ENCODE data around the gene GALNT2. TPM values are rescaled to one million over a fixed set of nuclear protein-coding genes. Genes with fewer than 3 reads are reported as not detected.
A peak's percentile ranks its signal among the peaks of the same experiment; 100 is the strongest.

The GALNT2 gene
- total RNA-seq, 5 donors from 2014 or later (not counting 1 experiment from before 2014, with no cell fraction given): 22.2 to 29.7 (median 23.5) TPM

- H3K4me1 Mint-ChIP-seq: peaks cover 56 to 67% (median 64%) of the 10 kb centered on the region in 3 donors
Measured at GRCh38 chr1:230148126-230148652, 81.2 kb downstream of the GALNT2 start.

GRCh38 chr1:230148768-230149469, 81.9 kb downstream of the GALNT2 start:
- ChIA-PET CTCF (no interaction called here), POLR2A (no interaction called here)
- Mint-ChIP-seq H3K4me3 (no peak overlapping the region), H3K36me3 (peaks cover 3% of the 10 kb centered on the region), H3K27me3 (no peaks in the 10 kb centered on the region), H3K27ac (no peak overlapping the region), H3K9me3 (no peaks in the 10 kb centered on the region), H3K4me1 (peaks cover 53 to 62% (median 60%) of the 10 kb centered on the region in 3 donors)
- Histone ChIP-seq H3K4me3 (ENCODE audit: control insufficient read depth in 1 of 2, extremely low read depth in 1 of 2, low read length in 1 of 2) (no peak overlapping the region), H3K36me3 (ENCODE audit: control insufficient read depth in 2 of 2, extremely low read depth in 1 of 2, insufficient read depth in 1 of 2, low read length in 1 of 2) (no peaks in the 10 kb centered on the region), H3K27ac (ENCODE audit: low read length) (no peak overlapping the region), H3K9me3 (no peaks in the 10 kb centered on the region), H3K4me1 (ENCODE audit: control insufficient read depth in 1 of 2, extremely low read depth in 1 of 2, insufficient read depth in 2 of 2, low read length in 2 of 2) (peaks cover 2 to 22% of the 10 kb centered on the region in 2 experiments), H3K27me3 (replicated peaks in 1 of 2; ENCODE audit: control insufficient read depth in 2 of 2, extremely low read depth in 1 of 2, insufficient read depth in 2 of 2, low read length in 1 of 2) (no peaks in the 10 kb centered on the region)
- ATAC-seq (replicated peaks in 1 of 4) (no peak), DNase-seq (no peak)
- WGBS (ENCODE audit: insufficient coverage): 93% methylated on average over 10 of the region's 11 CpGs

More at GRCh38 chr1:230148126-230148652, 81.2 kb downstream of the GALNT2 start:
- H3K4me3 ChIP-seq (ENCODE audit: control insufficient read depth in 1 of 2, extremely low read depth in 1 of 2, low read length in 1 of 2): no peak overlapping the region
- H3K36me3 ChIP-seq (ENCODE audit: control insufficient read depth in 2 of 2, extremely low read depth in 1 of 2, insufficient read depth in 1 of 2, low read length in 1 of 2): no peaks in the 10 kb centered on the region
- Mint-ChIP-seq H3K27me3 (no peaks in the 10 kb centered on the region), H3K27ac (no peak overlapping the region), H3K4me3 (no peak overlapping the region), H3K9me3 (no peaks in the 10 kb centered on the region), H3K36me3 (peaks cover 3% of the 10 kb centered on the region)
- DNase-seq (no peak), ATAC-seq (replicated peaks in 1 of 4) (no peak)
- ChIA-PET CTCF (no interaction called here), POLR2A (no interaction called here)
- WGBS (ENCODE audit: insufficient coverage): 91% methylated on average over 11 of the region's 15 CpGs
- H3K27ac ChIP-seq (ENCODE audit: low read length): no peak overlapping the region
- no peaks in the 10 kb centered on the region for H3K9me3 ChIP-seq
- H3K4me1 ChIP-seq (ENCODE audit: control insufficient read depth in 1 of 2, extremely low read depth in 1 of 2, insufficient read depth in 2 of 2, low read length in 2 of 2): peaks cover 2 to 22% of the 10 kb centered on the region in 2 experiments
- H3K27me3 ChIP-seq (replicated peaks in 1 of 2; ENCODE audit: control insufficient read depth in 2 of 2, extremely low read depth in 1 of 2, insufficient read depth in 2 of 2, low read length in 1 of 2): no peaks in the 10 kb centered on the region

GRCh38 chr1:230149751-230150584, 82.9 kb downstream of the GALNT2 start:
- Mint-ChIP-seq H3K27ac (peak overlapping the region in 1 of 2 donors; percentile 64), H3K9me3 (no peaks in the 10 kb centered on the region), H3K4me1 (peaks cover 46 to 55% (median 52%) of the 10 kb centered on the region in 3 donors), H3K4me3 (peak overlapping the region in 2 of 3 donors; percentile 17 to 52), H3K36me3 (peaks cover 3% of the 10 kb centered on the region), H3K27me3 (no peaks in the 10 kb centered on the region)
- peak in 2 of 35 experiments; percentile 10 to 34 for DNase-seq
- POLR2A ChIA-PET: no interaction called here
- ATAC-seq (replicated peaks in 1 of 4): peak in 3 of 4 experiments; percentile 34 to 54 (median 53)
- H3K4me3 ChIP-seq (ENCODE audit: control insufficient read depth in 1 of 2, extremely low read depth in 1 of 2, low read length in 1 of 2): no peak overlapping the region
- no peaks in the 10 kb centered on the region for H3K9me3 ChIP-seq
- H3K27me3 ChIP-seq (replicated peaks in 1 of 2; ENCODE audit: control insufficient read depth in 2 of 2, extremely low read depth in 1 of 2, insufficient read depth in 2 of 2, low read length in 1 of 2): no peaks in the 10 kb centered on the region
- CTCF ChIA-PET: no interaction called here
- no peak overlapping the region for H3K27ac ChIP-seq (ENCODE audit: low read length)
- H3K36me3 ChIP-seq (ENCODE audit: control insufficient read depth in 2 of 2, extremely low read depth in 1 of 2, insufficient read depth in 1 of 2, low read length in 1 of 2): no peaks in the 10 kb centered on the region
- peaks cover 2 to 20% of the 10 kb centered on the region in 2 experiments for H3K4me1 ChIP-seq (ENCODE audit: control insufficient read depth in 1 of 2, extremely low read depth in 1 of 2, insufficient read depth in 2 of 2, low read length in 2 of 2)
- WGBS (ENCODE audit: insufficient coverage): 60% methylated on average over 8 of the region's 15 CpGs

- Histone ChIP-seq H3K9me3 (no peaks in the 10 kb centered on the region), H3K4me3 (ENCODE audit: control insufficient read depth in 1 of 2, extremely low read depth in 1 of 2, low read length in 1 of 2) (no peak overlapping the region), H3K4me1 (ENCODE audit: control insufficient read depth in 1 of 2, extremely low read depth in 1 of 2, insufficient read depth in 2 of 2, low read length in 2 of 2) (peaks cover 2 to 18% of the 10 kb centered on the region in 2 experiments), H3K27ac (ENCODE audit: low read length) (no peak overlapping the region), H3K27me3 (replicated peaks in 1 of 2; ENCODE audit: control insufficient read depth in 2 of 2, extremely low read depth in 1 of 2, insufficient read depth in 2 of 2, low read length in 1 of 2) (no peaks in the 10 kb centered on the region), H3K36me3 (ENCODE audit: control insufficient read depth in 2 of 2, extremely low read depth in 1 of 2, insufficient read depth in 1 of 2, low read length in 1 of 2) (no peaks in the 10 kb centered on the region)
- no peaks in the 10 kb centered on the region for H3K9me3 Mint-ChIP-seq
- H3K4me3 Mint-ChIP-seq: peak overlapping the region in 1 of 3 donors; percentile 52
- no peaks in the 10 kb centered on the region for H3K27me3 Mint-ChIP-seq
- H3K36me3 Mint-ChIP-seq: peaks cover 3% of the 10 kb centered on the region
- DNase-seq (no peak), ATAC-seq (replicated peaks in 1 of 4) (no peak)
- CTCF ChIA-PET: no interaction called here
- WGBS (ENCODE audit: insufficient coverage): 80% methylated on average over 3 of the region's 7 CpGs
- POLR2A ChIA-PET: no interaction called here
- H3K4me1 Mint-ChIP-seq: peaks cover 46 to 53% (median 48%) of the 10 kb centered on the region in 3 donors
- peak overlapping the region in 1 of 2 donors; percentile 64 for H3K27ac Mint-ChIP-seq
Measured at GRCh38 chr1:230150615-230151014, 83.6 kb downstream of the GALNT2 start.

- POLR2A ChIA-PET: no interaction called here
- no peak overlapping the region for H3K27ac Mint-ChIP-seq
Measured at GRCh38 chr1:230151924-230152468, 85.0 kb downstream of the GALNT2 start.

GRCh38 chr1:230152999-230153398, 86.0 kb downstream of the GALNT2 start:
- ChIA-PET CTCF (no interaction called here), POLR2A (no interaction called here)
- H3K27ac ChIP-seq (ENCODE audit: low read length): no peak overlapping the region
- H3K4me1 ChIP-seq (ENCODE audit: control insufficient read depth in 1 of 2, extremely low read depth in 1 of 2, insufficient read depth in 2 of 2, low read length in 2 of 2): peaks cover 5 to 13% of the 10 kb centered on the region in 2 experiments
- no CpG with 5 or more reads among the region's 6 CpGs for WGBS (ENCODE audit: insufficient coverage)
- H3K9me3 ChIP-seq: no peaks in the 10 kb centered on the region
- DNase-seq (no peak), ATAC-seq (replicated peaks in 1 of 4) (no peak)
- H3K27ac Mint-ChIP-seq: no peak overlapping the region
- H3K36me3 Mint-ChIP-seq: peaks cover 7% of the 10 kb centered on the region
- no peaks in the 10 kb centered on the region for H3K27me3 ChIP-seq (replicated peaks in 1 of 2; ENCODE audit: control insufficient read depth in 2 of 2, extremely low read depth in 1 of 2, insufficient read depth in 2 of 2, low read length in 1 of 2)
- H3K4me3 Mint-ChIP-seq: no peak overlapping the region
- no peaks in the 10 kb centered on the region for H3K27me3 Mint-ChIP-seq
- no peaks in the 10 kb centered on the region for H3K36me3 ChIP-seq (ENCODE audit: control insufficient read depth in 2 of 2, extremely low read depth in 1 of 2, insufficient read depth in 1 of 2, low read length in 1 of 2)
- H3K4me3 ChIP-seq (ENCODE audit: control insufficient read depth in 1 of 2, extremely low read depth in 1 of 2, low read length in 1 of 2): no peak overlapping the region
- peaks cover 32 to 52% (median 43%) of the 10 kb centered on the region in 3 donors for H3K4me1 Mint-ChIP-seq
- H3K9me3 Mint-ChIP-seq: no peaks in the 10 kb centered on the region

More at GRCh38 chr1:230151924-230152468, 85.0 kb downstream of the GALNT2 start:
- DNase-seq (no peak), ATAC-seq (replicated peaks in 1 of 4) (no peak)
- H3K27me3 ChIP-seq (replicated peaks in 1 of 2; ENCODE audit: control insufficient read depth in 2 of 2, extremely low read depth in 1 of 2, insufficient read depth in 2 of 2, low read length in 1 of 2): no peaks in the 10 kb centered on the region
- Mint-ChIP-seq H3K4me1 (peaks cover 41 to 53% (median 43%) of the 10 kb centered on the region in 3 donors), H3K9me3 (no peaks in the 10 kb centered on the region), H3K36me3 (peaks cover 7% of the 10 kb centered on the region), H3K4me3 (no peak overlapping the region), H3K27me3 (no peaks in the 10 kb centered on the region)
- peaks cover 5 to 13% of the 10 kb centered on the region in 2 experiments for H3K4me1 ChIP-seq (ENCODE audit: control insufficient read depth in 1 of 2, extremely low read depth in 1 of 2, insufficient read depth in 2 of 2, low read length in 2 of 2)
- CTCF ChIA-PET: no interaction called here
- H3K4me3 ChIP-seq (ENCODE audit: control insufficient read depth in 1 of 2, extremely low read depth in 1 of 2, low read length in 1 of 2): no peak overlapping the region
- no peak overlapping the region for H3K27ac ChIP-seq (ENCODE audit: low read length)
- 100% methylated on average over 2 of the region's 7 CpGs for WGBS (ENCODE audit: insufficient coverage)
- no peaks in the 10 kb centered on the region for H3K9me3 ChIP-seq
- H3K36me3 ChIP-seq (ENCODE audit: control insufficient read depth in 2 of 2, extremely low read depth in 1 of 2, insufficient read depth in 1 of 2, low read length in 1 of 2): no peaks in the 10 kb centered on the region

Measured in T-cell (primary cell).